Measurements from ENCODE around the gene NRF1.

DNA sequence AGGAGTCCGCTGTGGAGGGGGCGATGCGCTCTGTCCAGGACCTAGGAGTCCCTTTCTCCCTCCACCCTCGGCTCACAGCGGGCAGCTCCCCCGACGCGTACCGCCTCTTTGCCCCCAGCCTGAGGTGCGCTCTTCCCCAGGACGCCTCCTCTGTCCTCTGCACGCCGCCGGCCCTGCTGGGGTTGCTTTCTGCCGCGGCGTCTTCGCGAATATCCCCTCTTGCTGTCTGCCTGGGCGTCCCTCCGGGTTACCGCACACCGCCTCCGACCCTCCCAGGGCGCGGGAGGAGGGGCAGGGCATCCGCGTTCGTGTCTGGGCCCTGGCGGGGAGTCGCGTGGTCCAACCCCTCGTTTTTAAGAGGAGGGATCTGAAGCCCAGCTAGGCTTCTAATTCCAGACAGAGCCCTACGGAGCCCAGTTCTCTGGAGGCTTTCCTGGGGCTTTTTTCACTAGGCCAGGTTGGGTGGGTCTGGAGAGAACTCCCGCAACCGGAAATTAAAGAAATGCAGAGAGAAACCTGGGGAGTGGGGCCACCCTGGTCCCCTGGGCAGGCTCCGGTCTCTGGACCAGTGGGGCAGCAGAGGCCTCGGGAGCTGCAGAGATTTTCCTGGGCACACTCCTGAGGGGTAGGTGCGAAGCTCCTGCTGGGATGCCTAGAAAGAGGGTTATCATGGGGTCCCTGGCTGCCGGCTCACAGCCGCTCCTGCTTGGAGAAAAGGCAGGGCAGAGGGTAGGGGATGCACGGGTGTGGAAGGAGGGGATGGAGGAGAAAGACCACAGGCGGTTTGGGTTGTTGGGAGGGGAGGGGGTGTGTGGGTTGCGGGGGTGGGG is 174.4 kb downstream of the NRF1 start:
- TF ChIP-seq, protein P1, sequence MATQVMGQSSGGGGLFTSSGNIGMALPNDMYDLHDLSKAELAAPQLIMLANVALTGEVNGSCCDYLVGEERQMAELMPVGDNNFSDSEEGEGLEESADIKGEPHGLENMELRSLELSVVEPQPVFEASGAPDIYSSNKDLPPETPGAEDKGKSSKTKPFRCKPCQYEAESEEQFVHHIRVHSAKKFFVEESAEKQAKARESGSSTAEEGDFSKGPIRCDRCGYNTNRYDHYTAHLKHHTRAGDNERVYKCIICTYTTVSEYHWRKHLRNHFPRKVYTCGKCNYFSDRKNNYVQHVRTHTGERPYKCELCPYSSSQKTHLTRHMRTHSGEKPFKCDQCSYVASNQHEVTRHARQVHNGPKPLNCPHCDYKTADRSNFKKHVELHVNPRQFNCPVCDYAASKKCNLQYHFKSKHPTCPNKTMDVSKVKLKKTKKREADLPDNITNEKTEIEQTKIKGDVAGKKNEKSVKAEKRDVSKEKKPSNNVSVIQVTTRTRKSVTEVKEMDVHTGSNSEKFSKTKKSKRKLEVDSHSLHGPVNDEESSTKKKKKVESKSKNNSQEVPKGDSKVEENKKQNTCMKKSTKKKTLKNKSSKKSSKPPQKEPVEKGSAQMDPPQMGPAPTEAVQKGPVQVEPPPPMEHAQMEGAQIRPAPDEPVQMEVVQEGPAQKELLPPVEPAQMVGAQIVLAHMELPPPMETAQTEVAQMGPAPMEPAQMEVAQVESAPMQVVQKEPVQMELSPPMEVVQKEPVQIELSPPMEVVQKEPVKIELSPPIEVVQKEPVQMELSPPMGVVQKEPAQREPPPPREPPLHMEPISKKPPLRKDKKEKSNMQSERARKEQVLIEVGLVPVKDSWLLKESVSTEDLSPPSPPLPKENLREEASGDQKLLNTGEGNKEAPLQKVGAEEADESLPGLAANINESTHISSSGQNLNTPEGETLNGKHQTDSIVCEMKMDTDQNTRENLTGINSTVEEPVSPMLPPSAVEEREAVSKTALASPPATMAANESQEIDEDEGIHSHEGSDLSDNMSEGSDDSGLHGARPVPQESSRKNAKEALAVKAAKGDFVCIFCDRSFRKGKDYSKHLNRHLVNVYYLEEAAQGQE (IDR thresholded peaks at IDR 0.05; ENCODE audit: low read depth), result no peak
- TF ChIP-seq RAD21 (IDR thresholded peaks at IDR 0.05; ENCODE audit: low read depth) (no peak), CREB1 (IDR thresholded peaks at IDR 0.05; ENCODE audit: low read depth) (no peak), TEAD4 (IDR thresholded peaks at IDR 0.05) (no peak), YY1 (IDR thresholded peaks at IDR 0.05; ENCODE audit: low read depth) (no peak), EP300 (IDR thresholded peaks at IDR 0.05; ENCODE audit: borderline replicate concordance) (no peak), FOXM1 (IDR thresholded peaks at IDR 0.05; ENCODE audit: borderline replicate concordance, low read depth) (no peak), ZBTB7A (IDR thresholded peaks at IDR 0.05; ENCODE audit: low read depth) (no peak), EGR1 (IDR thresholded peaks at IDR 0.05) (no peak), CEBPB (IDR thresholded peaks at IDR 0.05) (no peak), TAF1 (IDR thresholded peaks at IDR 0.05; ENCODE audit: low read depth) (no peak), TCF12 (IDR thresholded peaks at IDR 0.05; ENCODE audit: low read depth) (no peak)
- TF ChIP-seq, protein P2, sequence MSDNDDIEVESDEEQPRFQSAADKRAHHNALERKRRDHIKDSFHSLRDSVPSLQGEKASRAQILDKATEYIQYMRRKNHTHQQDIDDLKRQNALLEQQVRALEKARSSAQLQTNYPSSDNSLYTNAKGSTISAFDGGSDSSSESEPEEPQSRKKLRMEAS (IDR thresholded peaks at IDR 0.05), result no peak

Measured in Ishikawa (cell line).